Large intestine (tissue), 3 donors: Measurements from ENCODE around the gene LPP. TPM values are rescaled to one million over a fixed set of nuclear protein-coding genes. Genes with fewer than 3 reads are reported as not detected.

ENCODE experiments used
- DNase-seq, 2 donors: peaks; one replicate each; pipeline versions ENCODE4 v3.0.0 to v3.0.0-alpha.2; 2013
- H3K27ac ChIP-seq: one replicate; pipeline ENCODE4 v1.5.1; 2013; ENCODE audit warnings: low read length
- H3K27me3 ChIP-seq: 2 replicates; pipeline ENCODE4 v1.6.1; 2013; ENCODE audit warnings: low read length; ENCODE audit not compliant: control insufficient read depth, insufficient read depth
- H3K36me3 ChIP-seq: 2 replicates; pipeline ENCODE4 v1.6.1; 2013; ENCODE audit warnings: low read length; ENCODE audit not compliant: control insufficient read depth, insufficient read depth
- H3K4me1 ChIP-seq: one replicate; pipeline ENCODE4 v1.6.1; 2013; ENCODE audit warnings: low read length; ENCODE audit not compliant: control insufficient read depth, insufficient read depth
- H3K4me3 ChIP-seq: one replicate; pipeline ENCODE4 v1.5.1; 2013; ENCODE audit warnings: low read length
- H3K9me3 ChIP-seq: one replicate; pipeline ENCODE4 v1.6.1; 2013; ENCODE audit warnings: mild to moderate bottlenecking, low read depth, low read length, moderate library complexity; ENCODE audit not compliant: control insufficient read depth
- WGBS: methylation state at CpG from one replicate; pipeline ENCODE4 v1.1.5; 2013; ENCODE audit warnings: low lambda C conversion rate; ENCODE audit not compliant: insufficient coverage; 5-methylcytosine and 5-hydroxymethylcytosine counted together
- polyA plus RNA-seq: library from polyadenylated mRNA; unstranded; fragments of 120-200 nt; gene quantifications from one replicate; pipeline ENCODE4 v1.2.1, GENCODE V29; 2013

Gene LPP
- polyA plus RNA-seq, 1 donor, result 41.2 TPM

GRCh38 chr3:188168186-188168585 lies 14.2 kb downstream of the LPP start:
- Histone ChIP-seq H3K4me3 (no peak overlapping the region), H3K4me1 (peaks cover 53% of the 10 kb centered on the region), H3K27me3 (no peaks in the 10 kb centered on the region), H3K36me3 (no peaks in the 10 kb centered on the region), H3K9me3 (no peaks in the 10 kb centered on the region), H3K27ac (no peak overlapping the region)
- no peak for DNase-seq
- WGBS, result 80% methylated on average over 1 of the region's 3 CpGs

DNA sequence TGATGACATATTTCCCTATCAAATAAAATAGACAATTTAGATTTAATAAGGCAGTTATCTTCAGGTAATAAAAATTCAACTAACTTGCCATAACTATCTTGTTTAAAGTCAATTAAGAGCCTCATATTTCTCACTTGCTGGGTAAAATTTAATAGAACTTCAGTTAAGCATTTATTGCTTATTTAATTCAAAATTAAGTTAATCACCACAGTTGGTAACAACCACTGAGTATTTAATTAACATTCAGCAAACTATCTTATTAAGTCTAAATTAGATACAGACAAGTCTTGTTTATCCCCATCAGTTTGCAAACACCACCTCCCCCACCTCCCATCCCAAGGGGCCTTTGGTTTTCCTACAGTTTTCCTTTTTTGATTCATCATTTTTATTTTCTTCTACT lies 14.7 kb downstream of the LPP start:
- Histone ChIP-seq H3K27me3 (no peaks in the 10 kb centered on the region), H3K27ac (no peak overlapping the region), H3K4me3 (no peak overlapping the region), H3K36me3 (no peaks in the 10 kb centered on the region), H3K4me1 (peaks cover 49% of the 10 kb centered on the region), H3K9me3 (no peaks in the 10 kb centered on the region)
- no peak for DNase-seq

DNA sequence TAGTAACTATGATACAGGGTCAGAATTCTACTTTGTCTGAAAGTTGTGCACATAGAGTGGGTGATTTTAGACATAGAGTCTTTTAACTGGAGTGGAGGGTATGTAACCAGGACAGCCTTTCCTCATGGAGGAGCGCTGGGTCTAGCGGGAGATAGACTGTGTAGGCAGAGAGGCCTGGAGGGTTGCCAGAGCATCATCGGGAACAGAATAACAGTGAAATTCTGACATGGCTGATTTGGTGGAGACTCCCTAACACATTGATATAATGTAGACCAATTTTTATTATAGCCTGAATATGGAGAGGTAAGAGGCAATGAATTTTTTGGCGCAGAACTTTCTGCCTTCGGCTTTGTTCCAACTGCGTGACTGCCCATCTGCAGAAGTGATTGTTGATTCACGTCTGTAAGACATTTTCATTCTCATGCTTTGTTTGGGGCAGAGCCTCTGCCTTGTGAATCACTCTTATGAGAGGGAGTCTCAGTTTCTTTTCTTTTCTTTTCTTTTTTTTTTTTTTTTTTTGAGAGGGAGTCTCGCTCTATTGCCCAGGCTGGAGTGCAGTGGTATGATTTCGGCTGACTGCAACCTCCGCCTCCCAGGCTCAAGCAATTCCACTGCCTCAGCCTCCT lies 16.0 kb downstream of the LPP start:
- DNase-seq, result no peak
- no peak overlapping the region for H3K4me3 ChIP-seq
- no peaks in the 10 kb centered on the region for H3K9me3 ChIP-seq
- peaks cover 45% of the 10 kb centered on the region for H3K4me1 ChIP-seq
- H3K27ac ChIP-seq, result no peak overlapping the region
- H3K27me3 ChIP-seq, result no peaks in the 10 kb centered on the region
- no peaks in the 10 kb centered on the region for H3K36me3 ChIP-seq
- WGBS, result no CpG with 5 or more reads among the region's 10 CpGs

DNA sequence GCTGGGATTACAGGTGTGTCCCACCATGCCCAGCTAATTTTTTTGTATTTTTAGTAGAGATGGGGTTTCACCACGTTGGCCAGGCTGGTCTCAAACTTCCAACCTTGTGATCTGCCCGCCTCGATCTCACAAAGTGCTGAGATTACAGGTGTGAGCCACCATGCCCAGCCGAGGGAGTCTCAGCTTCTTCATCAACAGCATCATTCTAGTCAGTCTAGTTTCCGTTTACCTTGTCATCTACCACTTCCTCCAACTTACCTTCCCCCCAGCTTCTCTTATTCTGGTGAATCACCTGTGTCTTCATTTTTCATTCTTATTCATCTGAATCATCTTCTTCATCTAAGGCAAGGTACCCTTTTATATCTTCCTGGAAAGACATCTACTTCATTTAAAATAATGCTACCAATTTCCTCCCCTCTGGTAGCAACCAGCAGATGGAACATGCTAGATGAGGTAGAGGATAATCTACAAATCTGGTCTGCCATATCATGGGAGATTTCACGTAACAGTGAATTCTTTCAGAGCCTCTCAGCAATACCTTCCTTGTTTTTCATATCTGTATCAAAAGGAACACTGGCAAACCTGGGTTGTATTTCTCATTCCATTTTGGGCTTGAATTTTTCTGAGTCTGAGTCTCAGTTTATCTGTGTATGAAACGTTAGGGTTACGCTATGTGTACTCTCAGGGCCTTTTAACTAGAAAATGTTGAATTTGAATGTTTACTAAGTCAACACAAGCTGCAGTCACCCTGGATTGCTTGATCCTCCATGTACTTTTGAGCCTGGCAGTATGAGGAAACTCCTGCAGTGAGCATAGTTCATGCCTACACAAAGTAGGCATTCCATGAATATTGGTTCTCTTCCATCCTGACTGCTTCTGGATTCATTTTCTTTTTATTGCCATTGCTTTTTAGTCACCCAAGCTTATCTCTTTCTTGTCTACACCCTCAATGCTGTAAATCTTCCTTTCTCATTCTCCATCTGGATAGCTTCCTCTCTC lies 16.8 kb downstream of the LPP start:
- DNase-seq, result peak; percentile 51 to 70
- H3K36me3 ChIP-seq, result no peaks in the 10 kb centered on the region
- no CpG with 5 or more reads among the region's 8 CpGs for WGBS
- H3K4me3 ChIP-seq, result no peak overlapping the region
- no peaks in the 10 kb centered on the region for H3K9me3 ChIP-seq
- no peaks in the 10 kb centered on the region for H3K27me3 ChIP-seq
- peak overlapping the region; percentile 54 for H3K27ac ChIP-seq
- peaks cover 41% of the 10 kb centered on the region for H3K4me1 ChIP-seq

- Histone ChIP-seq H3K27ac (peak overlapping the region; percentile 54), H3K9me3 (no peaks in the 10 kb centered on the region), H3K4me1 (peaks cover 37% of the 10 kb centered on the region), H3K4me3 (no peak overlapping the region), H3K27me3 (no peaks in the 10 kb centered on the region), H3K36me3 (no peaks in the 10 kb centered on the region)
- 80% methylated on average over 1 of the region's 5 CpGs for WGBS
- no peak for DNase-seq
Measured at GRCh38 chr3:188171682-188172467, 17.9 kb downstream of the LPP start.

DNA sequence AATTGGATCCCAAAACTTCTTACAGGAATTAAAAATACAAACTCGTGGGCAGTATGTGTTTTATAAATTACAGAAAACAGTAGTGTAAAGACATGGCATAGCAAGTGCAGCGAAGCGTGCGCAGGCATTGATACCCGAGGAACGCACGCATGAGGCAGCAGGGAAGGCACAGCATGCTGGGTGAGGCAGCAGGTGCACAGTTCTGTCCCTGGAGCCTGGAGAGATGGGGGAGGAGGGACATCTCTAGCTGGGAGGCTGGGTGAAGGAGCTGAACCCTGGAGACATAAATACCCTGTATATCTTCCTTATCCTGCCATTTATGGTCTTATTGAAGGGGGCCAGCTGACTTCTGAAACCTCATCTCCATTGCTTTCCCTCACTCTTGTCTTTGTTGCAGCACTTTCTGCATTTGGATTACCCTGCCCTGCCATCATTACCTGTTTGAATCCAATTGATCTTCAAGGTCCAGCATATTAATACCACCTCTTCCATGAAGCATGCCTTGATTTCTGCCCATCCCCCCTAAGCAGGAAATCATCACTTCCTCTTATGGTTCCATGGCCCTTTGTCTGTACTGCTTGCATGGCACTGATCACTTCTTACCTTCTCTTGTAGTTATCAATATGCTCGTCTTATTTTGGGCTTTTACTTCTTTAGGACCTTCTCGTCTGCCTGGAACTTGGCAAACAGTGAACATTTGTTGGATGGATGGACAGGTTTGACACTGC lies 20.5 kb downstream of the LPP start:
- WGBS, result 100% methylated on average over 1 of the region's 9 CpGs
- no peaks in the 10 kb centered on the region for H3K9me3 ChIP-seq
- peaks cover 44% of the 10 kb centered on the region for H3K4me1 ChIP-seq
- DNase-seq, result peak in 1 of 2 donors; percentile 60
- H3K27ac ChIP-seq, result no peak overlapping the region
- no peaks in the 10 kb centered on the region for H3K27me3 ChIP-seq
- H3K36me3 ChIP-seq, result peaks cover 4% of the 10 kb centered on the region
- no peak overlapping the region for H3K4me3 ChIP-seq

DNA sequence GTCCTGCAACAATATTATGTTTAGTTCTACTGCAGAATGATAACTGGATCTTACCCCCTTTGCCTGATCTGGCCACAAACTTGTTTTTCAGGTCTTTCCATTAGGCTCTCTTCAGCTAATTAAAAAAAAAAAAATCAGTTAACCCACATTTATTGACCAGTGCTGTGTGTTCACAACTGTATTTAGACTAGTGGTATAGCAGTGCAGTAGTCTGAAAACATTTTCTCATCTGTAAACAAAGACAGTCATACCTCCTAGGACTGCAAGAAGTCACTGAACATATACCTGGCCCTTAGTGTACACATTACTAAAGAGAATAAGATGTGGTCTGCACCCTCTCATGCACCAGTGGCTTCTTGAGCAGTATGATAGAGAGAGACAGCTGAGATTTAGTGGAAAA lies 22.5 kb downstream of the LPP start:
- Histone ChIP-seq H3K36me3 (peaks cover 13% of the 10 kb centered on the region), H3K27ac (no peak overlapping the region), H3K9me3 (no peaks in the 10 kb centered on the region), H3K4me1 (peaks cover 41% of the 10 kb centered on the region), H3K27me3 (no peaks in the 10 kb centered on the region), H3K4me3 (no peak overlapping the region)
- no peak for DNase-seq

- Histone ChIP-seq H3K27me3 (no peaks in the 10 kb centered on the region), H3K4me3 (no peak overlapping the region), H3K36me3 (peaks cover 17% of the 10 kb centered on the region), H3K27ac (no peak overlapping the region), H3K4me1 (peaks cover 37% of the 10 kb centered on the region), H3K9me3 (no peaks in the 10 kb centered on the region)
- no peak for DNase-seq
- no CpG with 5 or more reads among the region's 2 CpGs for WGBS
Measured at GRCh38 chr3:188176884-188177283, 22.9 kb downstream of the LPP start.

- H3K27ac ChIP-seq, result peak overlapping the region; percentile 68
- no peaks in the 10 kb centered on the region for H3K9me3 ChIP-seq
- peaks cover 34% of the 10 kb centered on the region for H3K4me1 ChIP-seq
- peaks cover 20% of the 10 kb centered on the region for H3K36me3 ChIP-seq
- no CpG with 5 or more reads among the region's 2 CpGs for WGBS
- H3K4me3 ChIP-seq, result no peak overlapping the region
- H3K27me3 ChIP-seq, result no peaks in the 10 kb centered on the region
- no peak for DNase-seq
Measured at GRCh38 chr3:188177721-188178120, 23.8 kb downstream of the LPP start.
